NCI-H2107 treated with DMSO at 0.1 percent for 48 hours (cell line): ENCODE measurements around the gene CCNJ.

Source experiments
- DNase-seq: peaks from one replicate; lab custom pipeline; 2025; ENCODE audit not compliant: unreplicated experiment; lab: John Stamatoyannopoulos, UW

CCNJ gene

DNA sequence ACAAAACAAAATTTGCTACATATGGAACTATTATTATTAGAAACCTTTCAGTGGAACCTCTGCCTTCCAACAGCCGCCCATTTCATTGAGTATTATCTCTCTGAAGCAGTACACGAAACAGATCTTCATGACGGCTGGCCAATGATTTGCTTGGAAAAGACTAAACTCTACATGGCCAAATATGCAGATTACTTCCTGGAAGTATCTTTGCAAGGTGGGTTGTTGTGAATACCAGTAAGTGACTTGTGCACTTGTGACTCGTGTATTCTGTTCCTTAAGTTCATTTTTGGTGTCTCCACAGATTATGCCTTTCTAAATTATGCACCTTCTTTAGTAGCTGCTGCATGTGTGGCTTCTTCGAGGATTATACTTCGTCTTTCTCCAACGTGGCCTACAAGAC, 13.4 kb downstream of the CCNJ start:
- no peak for DNase-seq

DNA sequence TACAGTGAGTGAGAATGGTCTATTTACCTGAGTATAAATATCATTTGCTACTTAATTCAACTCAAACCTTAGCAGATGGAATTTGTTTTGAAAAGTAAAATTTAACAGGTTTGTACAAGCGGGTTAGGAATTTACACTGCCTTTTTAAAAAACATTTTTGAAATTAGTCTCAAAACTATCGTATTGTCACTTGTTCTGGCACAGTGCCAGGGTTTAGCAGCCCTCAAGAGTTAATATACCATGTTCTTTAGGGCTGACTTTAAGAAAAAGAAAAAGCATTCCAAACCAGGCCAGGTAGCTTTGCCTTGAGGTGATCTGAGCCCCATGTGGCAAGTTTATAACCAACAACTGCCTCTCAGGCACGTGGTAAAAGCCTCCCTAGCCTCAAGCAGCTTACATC, 17.8 kb downstream of the CCNJ start:
- DNase-seq: no peak

DNA sequence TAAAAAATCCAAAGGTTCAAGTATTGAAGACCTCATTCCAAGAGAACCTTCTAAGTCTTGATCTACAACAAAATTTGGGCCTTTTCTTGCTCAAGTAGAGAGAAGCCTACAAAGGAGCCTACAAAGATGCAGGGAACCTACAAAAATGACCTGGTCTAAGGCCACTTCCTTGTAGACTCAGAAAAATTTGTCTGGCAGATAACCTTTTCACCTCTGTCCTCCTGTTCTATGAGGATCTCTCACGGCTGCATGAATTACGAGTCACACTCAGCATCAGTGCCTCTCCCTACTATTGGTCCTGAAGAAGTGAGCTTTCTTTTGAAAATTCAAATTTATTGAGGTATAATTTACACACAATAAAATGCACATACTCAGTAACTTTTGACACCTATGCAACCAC, 29.3 kb downstream of the CCNJ start:
- no peak for DNase-seq

DNA sequence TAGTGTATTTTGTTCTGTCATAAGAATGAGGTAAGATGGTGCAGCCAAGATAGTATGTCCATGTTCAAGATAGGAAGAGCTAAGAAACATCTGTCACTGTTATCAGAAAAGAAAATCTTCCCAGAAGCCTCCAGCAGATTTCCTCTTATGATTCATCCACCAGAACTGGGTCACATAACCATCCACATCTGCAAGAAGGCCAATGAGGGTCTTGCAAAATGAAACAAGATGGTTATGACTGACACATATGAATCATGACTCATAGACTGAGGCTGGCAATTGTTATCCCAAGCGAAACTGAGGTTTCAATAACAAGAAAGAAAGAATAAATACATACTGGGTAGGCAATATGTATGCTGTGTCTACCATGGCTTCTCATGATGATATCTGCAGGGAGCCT, 30.3 kb downstream of the CCNJ start:
- no peak for DNase-seq

DNA sequence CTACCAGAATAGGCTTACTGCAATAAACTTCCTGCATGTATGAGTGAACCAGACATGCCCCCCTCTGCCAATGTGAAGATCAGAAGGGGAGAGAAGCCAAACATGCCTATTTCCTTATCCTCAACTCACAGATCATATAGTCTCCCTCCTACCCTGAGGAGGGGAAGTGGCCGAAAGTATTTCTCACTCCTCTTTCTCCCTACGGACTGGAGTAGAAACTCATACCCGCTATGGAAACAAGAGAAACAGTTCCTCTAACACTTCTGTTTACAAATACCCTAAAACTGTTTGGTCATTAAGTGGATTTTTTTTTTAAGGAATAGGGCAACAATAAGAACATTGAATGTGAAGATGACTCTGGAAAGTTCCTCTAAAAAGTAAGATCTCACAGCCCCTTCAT, 31.4 kb downstream of the CCNJ start:
- DNase-seq: no peak

DNA sequence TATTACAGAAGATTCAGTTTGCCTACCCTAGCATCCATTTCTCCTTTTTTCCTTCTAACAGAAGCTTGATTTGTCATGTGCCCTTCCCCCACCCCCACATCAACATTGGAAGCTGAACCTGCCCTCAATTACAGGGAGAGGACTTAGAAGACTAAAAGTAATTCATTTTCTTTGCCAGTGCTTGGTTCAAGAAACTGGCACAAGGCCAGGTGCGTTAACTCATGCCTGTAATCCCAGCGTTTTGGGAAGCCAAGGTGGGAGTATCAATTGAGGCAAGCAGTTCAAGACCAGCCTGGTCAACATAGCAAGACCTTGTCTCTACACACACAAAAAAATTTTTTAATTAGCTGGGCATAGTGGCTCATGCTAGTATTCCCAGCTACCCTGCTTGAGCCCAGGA, 32.6 kb downstream of the CCNJ start:
- no peak for DNase-seq

DNA sequence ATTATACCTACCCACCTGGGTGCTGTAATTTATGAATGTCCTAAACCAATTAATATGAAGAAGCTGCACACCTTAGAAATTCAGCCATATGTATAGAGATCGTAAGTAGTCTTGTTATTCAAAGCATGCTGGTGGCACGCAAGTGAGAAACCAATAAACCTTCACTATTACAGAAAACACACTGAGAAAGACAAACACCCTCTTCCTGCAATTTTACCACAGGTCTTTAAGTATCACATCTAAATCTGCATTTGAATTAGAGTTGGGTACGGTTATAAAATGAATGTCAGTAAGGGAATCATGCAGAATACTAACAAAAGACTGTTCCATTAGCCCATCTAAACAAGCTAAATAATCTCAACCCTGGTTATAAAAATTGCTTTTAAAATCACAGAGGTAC, 33.8 kb downstream of the CCNJ start:
- no peak for DNase-seq

DNA sequence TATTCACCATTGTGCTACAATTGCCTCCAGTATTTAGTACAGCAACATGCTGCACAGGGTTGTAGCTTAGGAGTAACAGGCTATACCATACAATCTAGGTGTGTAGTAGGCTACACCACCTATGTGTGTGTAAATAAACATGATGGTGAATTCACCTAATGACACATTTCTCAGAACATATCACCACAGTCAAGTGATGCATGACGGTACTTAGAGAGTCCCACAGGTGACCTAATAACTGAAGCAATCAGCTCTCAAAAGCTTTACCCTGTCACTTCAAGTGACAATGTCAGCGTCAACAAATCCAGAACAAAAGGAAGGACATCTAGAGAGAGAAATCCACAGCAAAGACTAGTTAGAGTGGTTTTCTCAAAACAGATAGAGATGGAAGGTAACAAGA, 38.8 kb downstream of the CCNJ start:
- DNase-seq: no peak

DNA sequence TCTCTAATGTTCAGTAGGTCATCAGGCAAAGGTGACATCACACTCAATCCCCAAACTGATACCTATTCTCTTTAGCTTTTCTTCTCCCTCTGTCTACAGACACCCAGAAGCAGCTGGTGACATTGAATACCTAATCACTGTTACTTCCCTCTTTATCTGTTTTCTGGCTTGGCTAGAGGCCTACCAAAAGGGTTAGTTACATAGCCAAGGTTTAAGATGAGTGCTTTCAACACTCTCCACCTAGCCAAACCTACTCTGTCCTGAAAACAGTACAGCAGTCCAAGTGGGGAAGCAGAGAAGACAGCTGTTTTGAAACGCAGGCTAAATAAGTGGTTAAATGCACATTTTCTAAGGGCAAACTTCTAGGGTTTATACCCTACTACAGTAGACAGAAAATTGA, 39.4 kb downstream of the CCNJ start:
- DNase-seq: no peak

DNA sequence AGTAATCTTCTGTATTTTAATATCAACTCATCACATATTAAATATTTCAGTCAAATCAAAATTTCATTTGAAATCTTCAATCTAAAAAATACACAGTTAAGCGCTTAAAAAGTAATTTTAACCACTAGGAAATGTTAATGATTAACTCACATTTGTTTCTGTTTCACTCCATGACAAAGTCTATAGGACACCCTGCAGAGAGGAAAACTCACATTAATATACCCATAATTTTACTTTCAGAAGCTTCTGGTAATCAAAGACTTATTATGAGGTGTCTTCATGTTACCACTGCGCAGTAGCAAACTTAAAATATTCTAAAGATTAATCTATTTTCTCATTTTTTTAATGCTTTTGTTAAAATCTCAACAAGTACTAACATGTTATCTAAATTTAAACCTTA, 45.7 kb downstream of the CCNJ start:
- DNase-seq: no peak

DNA sequence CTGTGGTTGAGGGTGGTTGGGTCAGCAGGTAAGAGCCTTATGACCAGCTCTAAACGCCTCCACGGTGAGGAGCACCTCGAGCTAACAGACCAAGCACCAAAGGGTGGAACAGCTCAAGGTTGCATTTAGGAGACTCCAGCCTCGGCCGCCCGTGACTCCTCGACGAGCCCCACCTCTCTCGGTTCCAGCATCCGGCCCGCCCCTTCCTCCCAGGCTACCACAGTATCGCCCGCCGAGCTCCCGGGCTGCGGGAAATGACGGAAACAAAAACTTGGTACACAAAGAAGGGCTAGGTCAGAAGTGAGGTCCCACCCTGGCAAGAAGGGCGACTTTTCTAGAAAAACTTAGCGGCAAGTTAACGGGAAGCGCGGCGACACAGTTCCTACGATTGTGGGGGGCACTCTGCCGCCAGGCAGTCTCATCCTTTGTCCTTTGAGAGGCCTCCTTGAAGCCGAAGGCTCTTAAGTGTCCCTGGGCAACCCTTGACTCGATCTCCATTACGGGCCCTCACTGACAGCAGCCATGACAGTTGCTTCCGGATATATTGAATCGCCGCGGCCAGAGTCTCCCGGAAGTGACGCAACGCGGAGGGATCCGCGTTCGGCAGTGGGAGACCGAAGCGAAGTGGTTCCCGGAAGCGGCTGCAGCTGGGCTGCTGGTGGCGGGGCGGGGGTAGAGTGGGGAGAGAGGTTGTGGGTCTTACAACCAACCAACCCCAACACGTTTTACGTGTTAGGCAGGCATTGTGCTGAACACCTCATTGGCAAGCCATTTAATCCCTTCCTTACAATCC, 46.5 kb downstream of the CCNJ start:
- DNase-seq: peak; percentile 66

DNA sequence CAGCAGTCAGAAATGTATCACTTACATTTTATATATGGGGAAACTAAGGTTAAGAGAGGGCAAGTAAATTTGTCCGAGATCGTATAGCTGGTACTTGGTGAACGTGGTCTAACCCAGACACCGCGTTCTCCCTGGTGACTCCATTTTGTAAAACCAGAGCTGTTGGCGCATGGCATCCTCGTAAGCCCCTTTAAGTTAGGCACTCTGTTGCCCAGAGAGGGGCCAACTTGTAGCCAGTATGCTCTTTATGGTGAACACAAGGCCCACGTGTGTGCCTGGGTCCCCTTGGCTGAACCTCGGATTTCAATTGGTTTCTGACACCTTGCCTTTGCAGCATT, 47.0 kb downstream of the CCNJ start:
- DNase-seq: no peak

DNA sequence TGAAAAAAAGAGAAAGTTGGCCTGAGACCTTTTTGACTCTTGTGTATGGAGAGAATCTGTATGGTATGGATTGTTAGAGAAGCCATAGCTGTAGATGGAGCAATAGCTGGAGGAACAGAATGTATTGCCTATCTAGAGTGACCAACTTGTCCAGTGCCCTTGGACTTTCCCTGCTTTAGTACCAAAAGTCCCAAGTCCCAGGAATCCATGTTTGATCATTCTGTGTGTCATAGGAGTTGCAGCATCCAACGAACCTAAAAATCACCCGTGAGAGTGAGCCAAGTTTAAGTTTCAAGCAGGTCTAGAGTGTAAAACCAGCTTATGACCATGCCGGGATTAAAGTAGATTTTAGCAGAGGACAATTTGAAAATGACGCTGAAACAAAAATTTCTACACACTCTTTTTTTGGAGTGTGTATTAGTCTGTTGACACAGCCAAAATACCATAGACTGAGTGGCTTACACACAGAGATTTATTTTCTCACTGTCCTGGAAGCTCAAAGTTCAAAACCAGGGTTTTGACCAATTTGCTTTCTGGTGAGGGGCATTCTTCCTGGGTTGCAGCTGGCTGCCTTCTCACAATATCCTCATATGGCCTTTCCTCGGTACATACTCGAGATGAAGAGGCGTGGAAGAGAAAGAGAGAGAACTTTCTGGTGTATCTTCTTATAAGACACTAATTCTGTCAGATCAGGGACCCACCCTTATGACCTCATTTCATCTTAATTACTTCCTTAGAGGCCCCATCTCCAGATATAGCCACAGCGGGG, 49.8 kb downstream of the CCNJ start:
- DNase-seq: no peak

DNA sequence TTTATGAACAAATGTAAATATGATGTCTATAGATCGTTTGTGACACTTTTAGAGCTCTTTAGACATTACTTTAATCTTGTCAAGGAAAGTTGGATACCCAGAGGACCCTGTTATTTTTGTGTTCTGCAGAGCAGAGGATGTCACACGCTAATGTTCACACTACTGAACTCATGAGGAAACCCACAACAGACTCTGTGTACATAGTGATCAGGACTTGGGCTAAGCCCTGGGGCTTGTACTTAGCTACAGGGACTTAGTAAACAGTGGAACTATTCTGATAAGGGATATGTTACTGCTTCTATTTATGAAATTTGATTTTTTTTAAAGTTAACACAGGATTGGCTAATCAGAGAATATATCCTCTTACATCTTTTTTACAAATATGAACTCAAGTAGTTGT, 50.6 kb downstream of the CCNJ start:
- no peak for DNase-seq

DNA sequence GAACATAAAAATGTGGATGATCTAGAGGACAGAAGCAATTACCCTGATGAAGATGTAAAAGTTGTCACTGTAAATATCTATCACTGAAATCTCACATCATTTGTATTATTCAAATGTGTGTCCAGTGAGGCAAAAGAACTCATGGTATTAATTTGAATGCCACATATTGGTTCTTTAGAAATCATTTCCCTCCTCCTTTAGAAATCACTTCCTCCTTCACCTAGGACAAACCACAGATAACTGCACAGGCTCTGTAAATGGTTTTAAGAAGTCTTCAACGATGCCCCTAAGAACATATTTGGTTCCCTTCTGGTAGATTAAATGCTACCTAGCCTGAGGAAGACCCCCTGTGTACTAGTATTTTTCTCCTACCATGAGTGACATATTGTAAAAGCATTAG, 53.6 kb downstream of the CCNJ start:
- DNase-seq: no peak

DNA sequence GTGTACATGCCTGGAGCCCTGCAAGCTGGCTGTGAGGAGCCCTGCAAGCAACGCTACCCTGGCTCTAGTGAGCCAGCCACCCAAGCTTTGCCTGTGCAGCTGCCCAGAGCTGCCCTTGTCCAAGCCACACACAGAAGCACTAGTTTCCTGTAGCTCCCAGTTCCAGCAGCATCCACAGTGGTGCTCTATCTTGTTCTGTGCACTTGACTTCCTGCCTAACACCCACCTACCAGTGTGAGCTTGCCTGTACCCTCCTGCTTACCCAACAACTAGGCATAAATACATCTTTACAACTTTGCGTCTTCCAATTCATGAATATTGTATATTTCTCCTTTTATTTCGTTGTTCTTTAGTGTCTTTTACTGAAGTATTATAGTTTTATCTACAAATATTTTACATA, 54.5 kb downstream of the CCNJ start:
- no peak for DNase-seq

DNA sequence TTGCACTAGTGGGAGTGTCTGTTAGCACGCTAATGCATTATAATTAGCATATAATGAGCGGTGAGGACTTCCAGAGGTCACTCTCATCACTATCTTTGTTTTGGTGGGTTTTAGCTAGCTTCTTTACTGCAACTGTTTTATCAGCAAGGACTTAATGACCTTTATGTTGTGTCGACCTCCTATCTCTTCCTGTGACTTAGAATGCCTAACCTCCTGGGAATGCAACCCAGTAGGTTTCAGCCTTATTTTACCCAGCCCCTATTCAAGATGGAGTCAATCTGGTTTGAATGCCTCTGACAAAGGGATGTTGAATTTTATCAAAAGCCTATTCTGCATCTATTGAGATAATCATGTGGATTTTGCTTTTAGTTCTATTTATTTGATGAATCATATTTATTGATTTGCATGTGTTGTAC, 64.2 kb downstream of the CCNJ start:
- no peak for DNase-seq
